ENCODE results near the gene METTL27. TPM values are rescaled to one million over a fixed set of nuclear protein-coding genes. Genes with fewer than 3 reads are reported as not detected.
"Not testable (repeated sequence)": the region's sequence is repeated elsewhere in the genome, so short reads cannot be mapped to it uniquely, and the experiment has no call there.

METTL27 gene
- total RNA-seq, 2 donors from 2014 or later, result 2.1 to 3.3 TPM

DNA sequence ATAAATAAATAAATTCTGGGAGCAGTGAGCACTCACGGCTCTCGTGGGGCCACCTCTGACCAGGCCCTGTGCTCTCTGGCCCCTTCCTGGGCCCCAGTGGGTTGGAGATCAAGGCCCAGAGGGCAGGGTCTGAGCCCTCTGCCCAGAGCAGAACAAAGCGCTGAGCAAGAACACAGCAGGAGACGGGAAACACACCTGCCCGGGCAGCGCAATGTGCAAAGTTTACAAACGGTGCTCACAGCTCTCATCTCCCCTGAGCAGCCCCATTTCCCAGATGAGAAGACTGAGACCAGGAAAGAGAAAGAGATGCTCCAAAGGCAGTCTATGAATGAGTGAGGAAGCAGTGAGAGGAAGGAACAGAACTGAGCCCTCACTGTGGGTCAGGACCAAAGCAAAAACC, 3.0 kb downstream of the METTL27 start:
- Histone ChIP-seq H3K9me3 (no peaks in the 10 kb centered on the region), H3K4me3 (no peak overlapping the region), H3K36me3 (replicated peaks in 1 of 2; ENCODE audit: insufficient read depth in 1 of 2, low read depth in 2 of 2) (no peaks in the 10 kb centered on the region), H3K4me1 (peaks cover 15% of the 10 kb centered on the region), H3K27ac (no peak overlapping the region), H3K27me3 (no peaks in the 10 kb centered on the region)
- DNase-seq (no peak), ATAC-seq (no peak)
- WGBS, 2 donors, result 85 to 88% methylated on average over 6 to 7 of the region's 7 CpGs
- intact Hi-C loops (cut with DNase I), result no loop called here
- TF ChIP-seq, protein P1, sequence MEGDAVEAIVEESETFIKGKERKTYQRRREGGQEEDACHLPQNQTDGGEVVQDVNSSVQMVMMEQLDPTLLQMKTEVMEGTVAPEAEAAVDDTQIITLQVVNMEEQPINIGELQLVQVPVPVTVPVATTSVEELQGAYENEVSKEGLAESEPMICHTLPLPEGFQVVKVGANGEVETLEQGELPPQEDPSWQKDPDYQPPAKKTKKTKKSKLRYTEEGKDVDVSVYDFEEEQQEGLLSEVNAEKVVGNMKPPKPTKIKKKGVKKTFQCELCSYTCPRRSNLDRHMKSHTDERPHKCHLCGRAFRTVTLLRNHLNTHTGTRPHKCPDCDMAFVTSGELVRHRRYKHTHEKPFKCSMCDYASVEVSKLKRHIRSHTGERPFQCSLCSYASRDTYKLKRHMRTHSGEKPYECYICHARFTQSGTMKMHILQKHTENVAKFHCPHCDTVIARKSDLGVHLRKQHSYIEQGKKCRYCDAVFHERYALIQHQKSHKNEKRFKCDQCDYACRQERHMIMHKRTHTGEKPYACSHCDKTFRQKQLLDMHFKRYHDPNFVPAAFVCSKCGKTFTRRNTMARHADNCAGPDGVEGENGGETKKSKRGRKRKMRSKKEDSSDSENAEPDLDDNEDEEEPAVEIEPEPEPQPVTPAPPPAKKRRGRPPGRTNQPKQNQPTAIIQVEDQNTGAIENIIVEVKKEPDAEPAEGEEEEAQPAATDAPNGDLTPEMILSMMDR (IDR thresholded peaks at IDR 0.05), result no peak
- no peak for TF ChIP-seq POLR2A (IDR thresholded peaks at IDR 0.05)

DNA sequence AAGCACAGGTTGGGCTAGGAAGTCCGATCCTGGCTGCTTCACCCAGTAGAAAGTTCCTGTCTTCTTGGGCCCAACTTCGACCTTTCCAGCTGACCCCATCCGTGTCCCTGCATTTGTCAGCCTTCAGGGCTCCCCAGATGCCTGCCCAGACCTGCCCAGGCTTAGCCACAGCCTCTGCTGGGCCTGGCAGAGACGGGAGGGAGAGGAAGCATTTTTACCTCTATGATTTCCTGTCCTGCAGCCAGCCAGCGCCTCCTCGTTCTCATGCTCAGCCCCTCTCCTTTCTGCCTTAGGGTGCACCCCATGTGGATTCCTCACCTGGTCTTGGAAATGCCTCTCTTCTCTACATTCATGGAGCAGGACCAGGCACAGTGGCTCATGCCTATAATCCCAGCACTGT, 3.7 kb downstream of the METTL27 start:
- DNase-seq (no peak), ATAC-seq (no peak)
- H3K27ac ChIP-seq, result no peak overlapping the region
- H3K9me3 ChIP-seq, result no peaks in the 10 kb centered on the region
- H3K4me3 ChIP-seq, result no peak overlapping the region
- 69 to 77% methylated on average over 5 to 6 of the region's 6 CpGs for WGBS, 2 donors
- H3K27me3 ChIP-seq, result no peaks in the 10 kb centered on the region
- intact Hi-C loops (cut with DNase I), result no loop called here
- TF ChIP-seq, protein P1 (IDR thresholded peaks at IDR 0.05), result no peak
- TF ChIP-seq POLR2A (IDR thresholded peaks at IDR 0.05), result no peak
- no peaks in the 10 kb centered on the region for H3K36me3 ChIP-seq (replicated peaks in 1 of 2; ENCODE audit: insufficient read depth in 1 of 2, low read depth in 2 of 2)
- peaks cover 19% of the 10 kb centered on the region for H3K4me1 ChIP-seq

DNA sequence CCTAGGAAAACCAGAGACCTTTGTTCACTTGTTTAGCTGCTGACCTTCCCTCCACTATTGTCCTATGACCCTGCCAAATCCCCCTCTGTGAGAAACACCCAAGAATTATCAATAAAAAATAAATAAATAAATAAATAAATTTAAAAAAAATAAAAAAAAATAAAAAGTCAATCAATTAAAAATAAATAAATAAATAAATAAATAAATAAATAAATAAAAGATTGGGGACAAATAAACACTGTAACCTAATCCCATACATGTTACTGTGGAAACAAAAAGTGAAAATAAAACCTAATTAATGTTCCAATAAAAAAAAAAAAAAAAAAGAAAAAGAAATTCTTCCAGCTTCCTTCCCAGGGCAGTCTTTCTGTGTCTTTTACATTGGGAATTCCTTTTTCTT, 5.1 kb downstream of the METTL27 start:
- intact Hi-C loops (cut with DNase I); H3K27ac ChIP-seq; ATAC-seq; H3K9me3 ChIP-seq; DNase-seq; H3K27me3 ChIP-seq; H3K36me3 ChIP-seq (replicated peaks in 1 of 2; ENCODE audit: insufficient read depth in 1 of 2, low read depth in 2 of 2); H3K4me3 ChIP-seq: not testable (repeated sequence)
- H3K4me1 ChIP-seq, result peaks cover 27% of the 10 kb centered on the region

DNA sequence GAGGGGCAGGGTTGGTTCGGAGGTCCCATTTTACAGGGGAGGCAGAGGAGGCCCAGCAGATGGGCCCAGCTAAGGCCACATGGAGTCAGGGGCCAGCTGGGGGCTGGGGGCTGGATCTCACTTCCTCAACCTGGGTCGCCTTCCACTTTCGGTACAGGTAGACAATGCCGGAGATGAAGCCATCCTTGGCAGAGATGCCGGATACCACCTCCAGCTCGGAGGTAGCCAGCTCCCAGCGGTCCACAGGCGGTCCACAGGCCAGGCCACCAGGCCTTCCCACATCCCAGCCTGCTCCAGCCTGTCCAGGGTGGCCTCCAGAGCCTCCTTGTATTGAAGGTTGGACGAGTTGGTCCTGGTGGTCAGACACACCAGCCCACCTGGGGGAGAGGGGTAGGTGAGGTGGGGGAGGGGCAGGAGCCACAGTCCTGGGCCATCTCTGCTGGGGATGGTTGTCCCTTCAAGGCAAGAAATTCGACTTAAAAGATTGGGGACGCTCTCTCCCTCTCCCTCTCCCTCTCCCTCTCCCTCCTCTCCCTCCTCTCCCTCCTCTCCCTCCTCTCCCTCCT, 7.6 kb downstream of the METTL27 start:
- 93 to 98% methylated on average over 4 to 11 of the region's 11 CpGs for WGBS, 2 donors
- intact Hi-C loops (cut with DNase I), result no loop called here
- H3K36me3 ChIP-seq (replicated peaks in 1 of 2; ENCODE audit: insufficient read depth in 1 of 2, low read depth in 2 of 2), result no peaks in the 10 kb centered on the region
- H3K27me3 ChIP-seq, result no peaks in the 10 kb centered on the region
- H3K4me1 ChIP-seq, result peaks cover 23% of the 10 kb centered on the region
- H3K4me3 ChIP-seq, result no peak overlapping the region
- no peaks in the 10 kb centered on the region for H3K9me3 ChIP-seq
- peak in 1 of 3 donors; percentile 37 for TF ChIP-seq POLR2A (IDR thresholded peaks at IDR 0.05)
- TF ChIP-seq, protein P1 (IDR thresholded peaks at IDR 0.05), result no peak
- ATAC-seq, result no peak
- no peak for DNase-seq
- H3K27ac ChIP-seq, result no peak overlapping the region

DNA sequence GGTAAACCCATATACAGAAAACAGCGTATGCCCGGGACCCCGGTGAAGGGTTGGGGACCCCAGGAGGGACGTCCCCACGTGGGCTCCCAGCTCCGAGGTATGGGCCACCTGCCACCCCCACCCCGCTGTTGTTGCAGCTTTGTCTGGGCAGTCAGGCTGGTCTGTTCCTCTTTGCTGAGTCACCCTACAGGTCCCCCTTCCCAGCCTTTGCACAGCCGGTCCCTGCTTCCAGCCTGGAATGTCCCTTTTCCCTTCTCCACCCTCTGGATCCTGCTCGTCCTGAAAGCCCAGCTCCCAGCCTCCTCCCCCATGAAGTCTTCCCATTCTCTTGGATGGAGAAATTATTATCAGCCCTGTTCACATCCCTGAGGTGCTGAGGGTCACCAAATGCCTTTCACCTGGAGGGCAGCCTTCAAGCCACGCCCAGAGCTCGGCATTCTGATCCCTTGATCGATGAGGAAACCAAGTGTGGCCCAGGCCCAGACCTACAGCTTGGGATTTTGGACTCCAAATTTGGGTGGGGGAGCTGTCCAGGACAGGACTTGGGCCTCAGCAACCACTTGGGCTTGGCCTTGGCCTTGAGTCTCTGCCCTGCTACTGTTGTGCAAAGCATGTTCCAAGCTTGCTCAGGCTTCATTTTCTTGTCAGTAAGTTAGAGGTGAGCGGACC, 8.9 kb downstream of the METTL27 start:
- ATAC-seq (peak; percentile 12), DNase-seq (peak; percentile 62 to 74 (median 70))
- peak overlapping the region in 1 of 2 donors; percentile 59 for H3K4me3 ChIP-seq
- no peaks in the 10 kb centered on the region for H3K9me3 ChIP-seq
- peak overlapping the region; percentile 96 to 100 (median 99) for H3K27ac ChIP-seq
- H3K27me3 ChIP-seq, result no peaks in the 10 kb centered on the region
- 26 to 32% methylated on average over 12 to 13 of the region's 13 CpGs for WGBS, 2 donors
- intact Hi-C loops (cut with DNase I), result no loop called here
- peaks cover 37% of the 10 kb centered on the region for H3K4me1 ChIP-seq
- TF ChIP-seq, protein P1 (IDR thresholded peaks at IDR 0.05), result no peak
- TF ChIP-seq POLR2A (IDR thresholded peaks at IDR 0.05), result peak; percentile 28 to 69 (median 46)
- no peaks in the 10 kb centered on the region for H3K36me3 ChIP-seq (replicated peaks in 1 of 2; ENCODE audit: insufficient read depth in 1 of 2, low read depth in 2 of 2)
